ENCODE data around the gene CCDC150. TPM values are rescaled to one million over a fixed set of nuclear protein-coding genes. Genes with fewer than 3 reads are reported as not detected.

The CCDC150 gene
- total and polyA plus RNA-seq, 2 of the 8 experiments (the other 6 are each of a cell fraction or from before 2014, with no cell fraction given) = 8.3 to 31.9 TPM

DNA sequence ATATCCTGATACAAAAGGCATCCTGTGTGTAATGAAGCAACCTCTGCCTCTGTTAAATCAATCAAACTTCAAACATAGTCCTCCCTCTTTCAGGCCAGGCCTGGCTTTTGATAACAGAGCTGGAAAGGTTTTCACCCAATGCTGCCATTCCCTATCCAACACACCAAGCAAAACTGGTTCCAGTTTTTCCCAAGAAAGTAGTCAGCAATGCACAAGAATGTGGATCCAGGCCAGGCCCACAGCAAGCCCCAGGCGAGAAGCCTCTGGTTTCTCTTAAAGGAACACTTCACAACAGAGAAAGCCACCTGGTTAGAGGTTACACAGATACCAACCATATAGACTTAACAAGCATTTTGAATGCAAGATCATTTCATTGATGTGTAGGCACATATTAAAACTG is 49.2 kb upstream of the CCDC150 start:
- DNase-seq (ENCODE audit: low read depth in 1 of 2, low spot score in 2 of 2) = no peak
- H3K9ac ChIP-seq (replicated peaks in 1 of 4; ENCODE audit: extremely low read depth in 1 of 4, low read depth in 3 of 4, low read length in 3 of 4) = no peak overlapping the region

More for the DNA sequence above, 49.2 kb upstream of the CCDC150 start:
- H3K4me3 ChIP-seq (ENCODE audit: extremely low read depth in 1 of 4, insufficient read depth in 2 of 4, low read depth in 3 of 4, low read length in 4 of 4) = no peak overlapping the region
- WGBS, 2 experiments (ENCODE audit: extremely low coverage in 1 of 2, insufficient coverage in 1 of 2, insufficient read length in 1 of 2, insufficient replicate concordance in 2 of 2, low coverage in 1 of 2, low lambda C conversion rate in 2 of 2, missing lambda C conversion rate in 1 of 2) = 73% methylated on average over 1 of the region's 1 CpG; no CpG with 5 or more reads in 1 of the 2 experiments
- H4K5ac ChIP-seq (ENCODE audit: insufficient read length, low read depth, low read length) = no peak overlapping the region
- H2AK5ac ChIP-seq (ENCODE audit: low read depth, low read length) = no peak overlapping the region
- H2BK15ac ChIP-seq (ENCODE audit: low read length) = no peak overlapping the region
- no peaks in the 10 kb centered on the region for H3K36me3 ChIP-seq (ENCODE audit: control insufficient read depth in 2 of 4, insufficient read depth in 4 of 4, low read length in 3 of 4)
- H2BK5ac ChIP-seq (ENCODE audit: low read depth, low read length) = no peak overlapping the region
- no peaks in the 10 kb centered on the region for H3K9me3 ChIP-seq (ENCODE audit: insufficient read depth in 2 of 2, low read depth in 1 of 2, low read length in 1 of 2)
- ChIA-PET CTCF (ENCODE audit: partially characterized antibody) (interaction anchor here (1.1 to 1.5 kb wide), 2 partner anchors 21 to 253 kb away, joined by 3 read pairs; no protein-coding TSS in a partner anchor), POLR2A (ENCODE audit: partially characterized antibody) (no interaction called here)
- no peak for FAIRE-seq
- no peak overlapping the region for H3K18ac ChIP-seq (ENCODE audit: extremely low read depth, low read length)
- H3K4me1 ChIP-seq (replicated peaks in 1 of 4; ENCODE audit: control insufficient read depth in 3 of 4, insufficient read depth in 4 of 4, low read length in 3 of 4) = peaks cover 0 to 3% (median 1%) of the 10 kb centered on the region in 4 experiments; a peak in 3 of 7 replicates
- no peaks in the 10 kb centered on the region for H3K79me1 ChIP-seq (ENCODE audit: low read depth, low read length)
- peaks cover 9% of the 10 kb centered on the region for H3K23me2 ChIP-seq (ENCODE audit: low read depth, low read length)
- no peaks in the 10 kb centered on the region for H3K79me2 ChIP-seq (ENCODE audit: control insufficient read depth in 1 of 2, insufficient read depth in 2 of 2, low read length in 2 of 2)
- H4K20me1 ChIP-seq (replicated peaks in 1 of 2; ENCODE audit: control insufficient read depth in 1 of 2, insufficient read depth in 2 of 2, low read length in 2 of 2) = no peaks in the 10 kb centered on the region
- no peak overlapping the region for H3K27ac ChIP-seq (ENCODE audit: low read depth, low read length)
- no peak overlapping the region for H2AFZ ChIP-seq (ENCODE audit: low read length)
- no peak overlapping the region for H4K8ac ChIP-seq (ENCODE audit: extremely low read depth, insufficient read depth, low read length)
- no peak overlapping the region for H3K56ac ChIP-seq (replicated peaks; ENCODE audit: insufficient read length, low read depth, low read length)
- no peak overlapping the region for H4K91ac ChIP-seq (replicated peaks; ENCODE audit: insufficient read length, low read length)
- H2BK120ac ChIP-seq (replicated peaks; ENCODE audit: low read depth, low read length) = no peak overlapping the region
- no peak for TF ChIP-seq EZH2 (IDR thresholded peaks at IDR 0.05; ENCODE audit: low read depth, low read length, severe bottlenecking)
- no peak for TF ChIP-seq CREB1 (IDR thresholded peaks at IDR 0.05)
- TF ChIP-seq, protein P1, sequence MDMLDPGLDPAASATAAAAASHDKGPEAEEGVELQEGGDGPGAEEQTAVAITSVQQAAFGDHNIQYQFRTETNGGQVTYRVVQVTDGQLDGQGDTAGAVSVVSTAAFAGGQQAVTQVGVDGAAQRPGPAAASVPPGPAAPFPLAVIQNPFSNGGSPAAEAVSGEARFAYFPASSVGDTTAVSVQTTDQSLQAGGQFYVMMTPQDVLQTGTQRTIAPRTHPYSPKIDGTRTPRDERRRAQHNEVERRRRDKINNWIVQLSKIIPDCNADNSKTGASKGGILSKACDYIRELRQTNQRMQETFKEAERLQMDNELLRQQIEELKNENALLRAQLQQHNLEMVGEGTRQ (IDR thresholded peaks at IDR 0.05; ENCODE audit: low read length) = no peak
- no peak for TF ChIP-seq CEBPB (IDR thresholded peaks at IDR 0.05; ENCODE audit: low read depth, low read length)
- TF ChIP-seq ASH2L (IDR thresholded peaks at IDR 0.05; ENCODE audit: low read length) = no peak
- TF ChIP-seq RFX5 (IDR thresholded peaks at IDR 0.05; ENCODE audit: borderline replicate concordance, low read depth, low read length) = no peak
- no peak for TF ChIP-seq SIN3A (conservative IDR thresholded peaks at IDR 0.05 in 1 of 2, IDR thresholded peaks at IDR 0.05 in 1 of 2; ENCODE audit: low read depth in 1 of 2, low read length in 2 of 2)
- TF ChIP-seq GTF2F1 (IDR thresholded peaks at IDR 0.05; ENCODE audit: borderline replicate concordance, low read depth, low read length) = no peak
- no peak overlapping the region for H2BK20ac ChIP-seq (ENCODE audit: low read length)
- no peak overlapping the region for H2BK12ac ChIP-seq (ENCODE audit: low read depth, low read length)
- no peak overlapping the region for H3K23ac ChIP-seq (ENCODE audit: insufficient read length)
- H3K14ac ChIP-seq (ENCODE audit: insufficient read length) = no peak overlapping the region
- H3K4ac ChIP-seq (replicated peaks; ENCODE audit: insufficient read length, low read depth, low read length) = no peak overlapping the region
- H3K4me2 ChIP-seq (ENCODE audit: insufficient read depth in 1 of 2, low read depth in 2 of 2, low read length in 2 of 2) = no peak overlapping the region
- peaks cover 4 to 25% (median 17%) of the 10 kb centered on the region in 4 experiments for H3K27me3 ChIP-seq (replicated peaks in 1 of 4; ENCODE audit: control insufficient read depth in 3 of 4, extremely low read depth in 1 of 4, insufficient read depth in 3 of 4, low read length in 3 of 4)
